HUDEP-2 (cell line): Measurements from ENCODE around the gene FURIN.
"Not testable (repeated sequence)": the region's sequence is repeated elsewhere in the genome, so short reads cannot be mapped to it uniquely, and the experiment has no call there.

Source experiments
- DNase-seq, 76 experiments: peaks; one replicate each; lab custom pipeline; 2025; ENCODE audit not compliant: unreplicated experiment in 76 of 76; lab: John Stamatoyannopoulos, UW

The FURIN gene

GRCh38 chr15:90840157-90840855, 28.1 kb upstream of the FURIN start:
- no peak for DNase-seq

- DNase-seq = peak in 74 of 76 experiments; percentile 31 to 96 (median 88)
Observed at GRCh38 chr15:90840954-90841353, 27.4 kb upstream of the FURIN start.

- no peak for DNase-seq
Observed at GRCh38 chr15:90844696-90845095, 23.7 kb upstream of the FURIN start.

GRCh38 chr15:90845201-90845949, 23.0 kb upstream of the FURIN start:
- DNase-seq = peak in 3 of 76 experiments; percentile 8 to 12 (median 9)

DNA sequence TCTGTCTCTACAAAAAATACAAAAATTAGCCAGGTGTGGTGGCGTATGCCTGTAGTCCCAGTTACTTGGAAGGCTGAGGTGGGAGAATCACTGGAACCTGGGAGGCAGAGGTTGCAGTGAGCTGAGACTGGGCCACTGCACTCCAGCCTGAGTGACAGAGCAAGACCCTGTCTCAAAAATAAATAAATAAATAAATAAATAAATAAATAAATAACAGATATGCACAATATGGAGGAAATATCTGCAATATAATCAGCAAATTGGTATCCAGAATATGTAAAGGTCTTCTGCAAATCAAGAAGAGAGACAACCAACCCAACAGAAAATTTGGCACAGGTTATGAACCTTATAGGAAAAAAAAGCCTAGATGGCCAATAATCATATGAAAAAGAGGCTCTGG, 19.0 kb upstream of the FURIN start:
- DNase-seq = not testable (repeated sequence)

DNA sequence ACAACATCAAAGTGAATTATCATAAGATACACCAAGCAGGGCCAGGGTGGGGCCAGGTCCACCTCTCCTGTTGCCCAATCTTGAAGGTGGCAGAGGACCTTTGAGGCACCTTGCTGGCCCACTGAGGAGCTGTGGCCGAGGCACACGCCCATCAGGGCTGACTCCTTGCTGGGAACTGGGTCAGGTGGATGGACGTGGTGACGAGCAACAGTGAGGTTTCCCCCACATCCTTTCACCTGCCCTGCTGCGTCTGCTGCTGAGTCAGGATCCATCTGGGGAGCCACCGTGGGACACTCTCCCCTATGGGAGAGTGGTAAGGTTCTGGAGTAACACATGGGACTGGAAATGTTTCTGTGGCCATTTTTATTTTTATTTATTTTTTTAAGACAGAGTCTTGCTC, 17.3 kb upstream of the FURIN start:
- no peak for DNase-seq

GRCh38 chr15:90851940-90852339, 16.4 kb upstream of the FURIN start:
- no peak for DNase-seq

GRCh38 chr15:90855139-90855538, 13.2 kb upstream of the FURIN start:
- DNase-seq = no peak

DNA sequence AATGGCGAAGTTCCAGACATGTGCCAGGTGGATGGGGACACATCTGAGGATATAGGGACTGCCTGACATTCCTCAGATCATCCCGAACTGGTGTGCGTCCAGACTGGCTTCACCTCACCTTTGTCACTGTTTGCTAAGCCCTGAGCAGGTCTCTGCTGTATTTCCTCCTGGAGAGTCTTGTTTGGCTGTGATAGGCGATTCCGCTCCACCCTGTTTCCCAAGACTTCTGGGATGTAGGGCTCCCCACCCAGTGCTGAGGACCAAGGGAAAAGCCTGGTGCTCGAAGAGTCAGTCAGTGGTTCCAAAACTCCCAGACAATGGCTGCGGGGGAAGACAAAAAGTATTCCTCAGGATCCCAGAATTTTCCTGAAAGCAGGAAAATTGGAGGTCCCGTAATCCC, 11.1 kb upstream of the FURIN start:
- no peak for DNase-seq

DNA sequence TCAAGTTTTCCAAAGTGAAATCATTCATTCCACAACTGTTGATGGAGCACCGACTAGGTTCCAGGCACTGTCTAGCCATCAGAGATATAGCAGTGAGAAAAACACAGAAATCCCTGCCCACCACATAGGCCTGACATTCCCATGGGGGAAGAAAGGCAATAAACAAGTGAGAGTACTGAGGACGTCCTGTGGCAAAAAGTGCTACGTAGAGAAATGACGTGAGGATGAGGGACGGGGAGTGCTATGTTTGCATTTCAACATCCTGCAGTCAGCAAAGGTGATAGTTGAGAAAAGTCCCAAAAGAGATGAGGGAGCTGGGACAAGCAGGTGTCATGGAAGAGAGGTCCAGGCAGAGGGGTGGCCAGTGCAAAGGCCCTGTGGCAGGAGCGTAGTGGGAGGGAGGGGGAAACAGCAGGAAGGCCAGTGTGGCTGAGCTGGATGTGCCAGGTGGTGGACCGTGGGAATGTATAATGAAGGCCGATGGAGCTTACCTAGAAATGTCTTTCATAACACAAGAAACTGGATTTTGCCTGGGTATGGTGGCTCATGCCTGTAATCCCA, 10.4 kb upstream of the FURIN start:
- DNase-seq = no peak

DNA sequence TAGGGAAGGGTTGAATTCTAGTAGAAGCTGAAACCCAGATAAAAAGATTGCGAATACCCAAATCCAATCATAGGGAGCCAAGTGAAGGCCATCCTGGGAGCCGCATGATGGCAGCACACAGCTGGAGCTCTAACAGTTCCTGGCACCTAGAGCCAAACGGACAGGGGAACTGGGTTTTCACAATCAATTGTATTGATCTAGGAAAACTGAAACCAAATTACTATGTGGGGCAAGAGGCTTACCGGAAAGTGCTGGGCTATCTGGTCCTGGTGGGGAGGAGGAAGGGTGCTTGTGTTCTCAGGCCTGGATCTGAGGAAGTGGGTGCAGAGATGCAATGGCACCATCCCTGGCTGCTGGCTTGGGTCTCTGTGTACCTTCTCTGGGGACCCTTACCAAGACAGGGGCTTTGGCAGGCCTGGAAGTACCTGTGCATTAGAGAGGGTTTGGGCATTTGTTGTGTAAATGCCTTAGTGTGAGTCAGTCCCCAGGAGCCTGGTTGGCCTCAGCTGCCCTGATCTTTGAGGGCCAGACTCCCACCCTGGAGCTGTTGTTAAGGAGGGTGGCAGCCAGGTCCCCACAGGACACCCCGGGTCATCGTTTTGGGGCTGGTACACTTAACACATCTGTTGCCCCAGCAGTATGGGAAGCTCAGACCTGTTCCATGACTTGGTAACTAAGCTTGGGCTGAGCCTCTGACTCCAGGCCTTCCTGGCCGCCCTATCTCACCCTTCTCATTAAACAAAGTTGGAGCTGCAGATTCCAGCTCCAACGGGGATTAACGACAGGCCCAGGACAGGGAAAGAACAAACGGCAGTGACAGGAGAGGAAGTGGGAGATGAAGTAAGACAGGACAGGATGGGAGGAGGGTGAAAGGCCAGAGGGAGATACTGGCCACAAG, 8.9 kb upstream of the FURIN start:
- no peak for DNase-seq

DNA sequence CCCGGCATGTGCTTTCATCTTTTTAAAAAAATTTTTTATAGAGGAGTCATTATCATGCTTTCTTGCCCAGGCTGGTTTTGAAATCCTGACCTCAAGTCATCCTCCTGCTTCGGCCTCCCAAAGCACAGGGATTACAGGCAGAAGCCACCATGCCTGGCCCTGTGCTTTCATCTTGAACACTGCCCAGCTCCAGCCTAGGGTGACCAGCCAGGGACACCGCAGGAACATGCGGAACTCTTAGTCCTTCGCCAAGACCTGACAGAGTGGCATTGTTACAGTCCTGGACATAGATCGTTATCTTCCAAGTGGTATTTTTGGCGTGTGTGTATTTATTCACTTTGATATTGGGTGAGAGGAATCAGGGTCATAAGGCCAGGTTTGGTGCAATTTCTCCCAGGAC, 7.9 kb upstream of the FURIN start:
- DNase-seq = no peak

- DNase-seq = no peak
Observed at GRCh38 chr15:90860942-90861675, 7.3 kb upstream of the FURIN start.

DNA sequence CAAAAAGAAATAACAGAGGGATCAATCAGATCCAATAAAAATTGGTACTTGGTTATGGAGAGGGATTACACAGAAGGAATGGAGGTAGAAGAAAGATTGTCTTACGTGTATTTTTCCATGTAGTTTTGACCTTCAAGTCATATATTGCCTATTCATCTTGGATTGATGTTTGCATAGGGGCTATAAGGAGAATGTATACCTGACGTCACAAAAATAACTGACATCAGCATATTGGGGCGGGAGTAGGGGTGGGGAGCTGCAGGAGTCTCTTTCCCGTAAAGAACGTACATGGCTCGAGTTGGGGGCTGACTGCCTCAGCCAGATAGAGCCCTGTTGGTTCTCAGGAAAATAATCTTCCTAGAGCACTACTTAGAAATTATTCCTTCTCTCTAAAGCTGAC, 5.9 kb upstream of the FURIN start:
- DNase-seq = no peak

DNA sequence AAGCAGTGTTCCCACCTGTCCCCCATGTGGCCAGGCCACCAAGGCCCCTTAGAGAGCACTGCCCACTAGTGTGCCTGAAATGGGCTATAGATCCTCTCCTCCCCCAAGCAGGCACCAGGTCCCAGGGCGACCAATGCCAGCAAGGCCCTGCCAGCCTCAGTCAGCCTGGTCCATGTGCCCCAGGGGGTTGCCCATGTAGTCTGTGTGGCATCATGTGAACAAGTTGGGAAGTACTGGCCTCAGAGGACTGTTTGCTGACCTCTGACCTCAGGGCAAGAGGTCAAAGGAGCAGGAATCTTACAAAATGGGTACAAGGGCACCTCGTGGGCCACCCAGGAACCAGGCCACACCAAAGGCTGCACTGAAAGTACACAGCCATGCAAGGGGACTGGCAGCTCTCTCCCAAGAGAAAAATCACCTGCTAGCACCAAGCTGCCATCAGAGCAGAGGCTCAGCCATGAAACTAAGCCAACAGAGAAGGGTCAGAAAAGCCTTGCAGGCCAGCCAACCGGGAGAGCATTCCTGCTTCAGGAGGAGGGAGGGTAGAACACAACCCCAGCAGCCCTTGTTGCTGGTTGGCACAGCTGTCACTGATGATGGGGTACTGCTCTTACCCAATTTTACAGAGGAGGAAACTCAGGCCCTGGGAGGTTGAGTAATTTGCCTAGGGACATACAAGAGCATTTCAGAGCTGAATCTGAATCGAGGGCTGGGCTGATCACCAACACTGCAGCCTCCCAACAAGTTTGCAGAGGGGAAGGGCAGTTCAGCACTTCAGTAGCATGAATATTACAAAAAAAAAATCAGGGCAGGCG, 5.2 kb upstream of the FURIN start:
- DNase-seq = no peak

GRCh38 chr15:90863987-90864386, 4.4 kb upstream of the FURIN start:
- DNase-seq = no peak

GRCh38 chr15:90864507-90864906, 3.9 kb upstream of the FURIN start:
- no peak for DNase-seq

DNA sequence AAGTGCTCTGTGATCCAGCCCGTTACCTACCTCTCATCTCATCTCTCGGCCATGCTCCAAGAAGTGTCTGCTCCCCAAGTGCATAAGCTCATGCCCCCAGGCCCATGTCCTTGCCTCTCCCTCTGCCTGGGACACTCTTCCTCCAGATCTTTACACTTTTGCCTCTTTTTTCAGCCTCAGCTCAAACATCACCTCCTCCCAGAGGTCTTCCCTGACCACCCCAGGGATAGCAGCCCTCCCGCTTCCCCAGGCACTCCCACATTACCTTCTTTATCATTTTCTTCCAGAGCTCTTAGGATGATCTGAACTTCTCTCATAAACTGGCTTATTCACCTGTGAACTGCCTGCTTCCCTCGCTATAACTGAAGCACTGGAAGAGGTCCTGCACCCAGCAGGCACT, 2.7 kb upstream of the FURIN start:
- DNase-seq = no peak

- no peak for DNase-seq
Observed at GRCh38 chr15:90866161-90866715, 2.1 kb upstream of the FURIN start.
